Peyer's patch (tissue), 4 donors: Measurements from ENCODE around the gene PSMG2.

ENCODE experiments used
- CTCF ChIP-seq, 6 experiments: fragments of 450-650 bp in 4 of 6; fragments of 200-600 bp in 2 of 6; sonication (generic) in 1 of 6; IDR thresholded peaks; one replicate each; pipeline ENCODE4 v1.5.1; 2017 to 2019; ENCODE audit warnings: antibody characterized with exemption in 6 of 6, mild to moderate bottlenecking in 3 of 6, moderate library complexity in 1 of 6
- POLR2A ChIP-seq, 2 donors: fragments of 450-650 bp; IDR thresholded peaks; one replicate each; pipeline ENCODE4 v1.5.1; 2017; ENCODE audit warnings: antibody characterized with exemption in 2 of 2, mild to moderate bottlenecking in 2 of 2, moderate library complexity in 2 of 2

- TF ChIP-seq CTCF (IDR thresholded peaks at IDR 0.05) (no peak), POLR2A (IDR thresholded peaks at IDR 0.05) (no peak)
Observed at GRCh38 chr18:12749121-12749520, 46.3 kb downstream of the PSMG2 start.
